Neural cell (in vitro differentiated cells): ENCODE data around the gene CPSF4L. TPM values are rescaled to one million over a fixed set of nuclear protein-coding genes. Genes with fewer than 3 reads are reported as not detected.

Experiments used
- H2AFZ ChIP-seq: fragments of 200-600, 300-800 bp; sonication (generic), shearing (Covaris generic); 2 replicates; pipeline ENCODE4 v1.6.0; 2014; ENCODE audit warnings: low read depth, mild to moderate bottlenecking, antibody characterized with exemption, low read length, moderate library complexity
- H3F3A ChIP-seq: fragments of 200-600 bp; shearing (Covaris generic); 2 replicates; pipeline ENCODE4 v1.6.1; 2016; ENCODE audit warnings: mild to moderate bottlenecking, moderate library complexity, mixed read lengths, antibody characterized with exemption, low read length; ENCODE audit not compliant: insufficient read depth, poor library complexity, severe bottlenecking
- H3K27ac ChIP-seq: fragments of 200-600, 300-800 bp; sonication (generic), shearing (Covaris generic); 2 replicates; pipeline ENCODE4 v1.5.1; 2014; ENCODE audit warnings: mild to moderate bottlenecking, low read length, moderate library complexity
- H3K27me3 ChIP-seq: fragments of 300-800, 200-600 bp; sonication (generic), shearing (Covaris generic); 2 replicates; pipeline ENCODE4 v1.6.0; 2014; ENCODE audit warnings: mild to moderate bottlenecking, low read depth, low read length, moderate library complexity; ENCODE audit not compliant: insufficient read depth
- H3K36me3 ChIP-seq: fragments of 300-800, 200-600 bp; sonication (generic), shearing (Covaris generic); 2 replicates; pipeline ENCODE4 v1.5.1; 2014; ENCODE audit warnings: mild to moderate bottlenecking, antibody characterized with exemption, low read length, moderate library complexity; ENCODE audit not compliant: insufficient read depth
- H3K4me2 ChIP-seq: fragments of 300-800, 200-600 bp; sonication (generic), shearing (Covaris generic); 2 replicates; pipeline ENCODE4 v1.6.0; 2014; ENCODE audit warnings: mild to moderate bottlenecking, low read length
- H3K4me3 ChIP-seq: fragments of 300-800, 200-600 bp; sonication (generic), shearing (Covaris generic); 2 replicates; pipeline ENCODE4 v1.5.1; 2014; ENCODE audit warnings: mild to moderate bottlenecking, low read length, moderate library complexity
- H3K79me2 ChIP-seq: fragments of 200-600 bp; shearing (Covaris generic); replicated peaks from 2 replicates; pipeline ENCODE4 v1.6.0; 2014; ENCODE audit warnings: mild to moderate bottlenecking, low read length, moderate library complexity; ENCODE audit not compliant: insufficient read depth
- H3K9ac ChIP-seq: fragments of 300-800, 200-600 bp; sonication (generic), shearing (Covaris generic); 2 replicates; pipeline ENCODE4 v1.6.1; 2016; ENCODE audit warnings: mild to moderate bottlenecking, low read length, mixed read lengths
- H3K9me2 ChIP-seq: fragments of 200-600 bp; shearing (Covaris generic); 2 replicates; pipeline ENCODE4 v1.6.1; 2016; ENCODE audit warnings: mild to moderate bottlenecking, low read length, mixed read lengths; ENCODE audit not compliant: insufficient read depth
- H3K9me3 ChIP-seq: fragments of 200-600, 300-800 bp; sonication (generic), shearing (Covaris generic); 2 replicates; pipeline ENCODE4 v1.6.1; 2016; ENCODE audit warnings: mild to moderate bottlenecking, mixed run types, low read length, moderate library complexity, mixed read lengths
- H4K20me1 ChIP-seq: fragments of 200-600 bp; shearing (Covaris generic); 2 replicates; pipeline ENCODE4 v1.6.1; 2016; ENCODE audit warnings: mild to moderate bottlenecking, mixed run types; ENCODE audit not compliant: insufficient read depth
- EP300 ChIP-seq: fragments of 450-650 bp; conservative IDR thresholded peaks from 2 replicates; pipeline ENCODE4 v1.6.1; 2014; ENCODE audit warnings: antibody characterized with exemption, mild to moderate bottlenecking, moderate library complexity; ENCODE audit not compliant: poor library complexity, severe bottlenecking
- EZH2 ChIP-seq: fragments of 200-600, 300-800 bp; shearing (Covaris generic), sonication (generic); IDR thresholded peaks from 2 replicates; pipeline ENCODE4 v1.6.1; 2014; ENCODE audit warnings: antibody characterized with exemption, low read length, borderline replicate concordance, mild to moderate bottlenecking; ENCODE audit not compliant: insufficient read depth, poor library complexity, severe bottlenecking
- MXI1 ChIP-seq: fragments of 450-650 bp; conservative IDR thresholded peaks from 2 replicates; pipeline ENCODE4 v1.6.1; 2014; ENCODE audit warnings: antibody characterized with exemption, mild to moderate bottlenecking; ENCODE audit not compliant: poor library complexity, severe bottlenecking
- POLR2AphosphoS5 ChIP-seq: IDR thresholded peaks from 2 replicates; pipeline ENCODE4 v1.6.1; 2012
- RAD21 ChIP-seq: fragments of 450-650 bp; conservative IDR thresholded peaks from 2 replicates; pipeline ENCODE4 v1.6.1; 2014; ENCODE audit warnings: antibody characterized with exemption, mild to moderate bottlenecking, moderate library complexity
- SMC3 ChIP-seq: fragments of 450-650 bp; conservative IDR thresholded peaks from 2 replicates; pipeline ENCODE4 v1.6.1; 2014; ENCODE audit warnings: antibody characterized with exemption, mild to moderate bottlenecking, moderate library complexity; ENCODE audit not compliant: poor library complexity
- TAF1 ChIP-seq: IDR thresholded peaks from 2 replicates; pipeline ENCODE4 v1.6.1; 2012; ENCODE audit warnings: low read depth
- polyA plus RNA-seq: library from polyadenylated mRNA; depleted of rRNA; stranded (reverse); fragments of >200 nt; gene quantifications from 2 replicates; pipeline ENCODE4 v1.2.3, GENCODE V29; 2014
- TF ChIP-seq, protein P1 (sequence below): fragments of 450-650 bp; IDR thresholded peaks from 2 replicates; pipeline ENCODE4 v1.5.1; 2014; ENCODE audit warnings: antibody characterized with exemption, mild to moderate bottlenecking, moderate library complexity; ENCODE audit not compliant: poor library complexity, severe bottlenecking
- TF ChIP-seq, protein P2 (sequence below): IDR thresholded peaks from 2 replicates; pipeline ENCODE4 v1.6.1; 2012; ENCODE audit warnings: borderline replicate concordance

CPSF4L gene
- polyA plus RNA-seq, 1 donor from 2014 or later, result not detected

DNA sequence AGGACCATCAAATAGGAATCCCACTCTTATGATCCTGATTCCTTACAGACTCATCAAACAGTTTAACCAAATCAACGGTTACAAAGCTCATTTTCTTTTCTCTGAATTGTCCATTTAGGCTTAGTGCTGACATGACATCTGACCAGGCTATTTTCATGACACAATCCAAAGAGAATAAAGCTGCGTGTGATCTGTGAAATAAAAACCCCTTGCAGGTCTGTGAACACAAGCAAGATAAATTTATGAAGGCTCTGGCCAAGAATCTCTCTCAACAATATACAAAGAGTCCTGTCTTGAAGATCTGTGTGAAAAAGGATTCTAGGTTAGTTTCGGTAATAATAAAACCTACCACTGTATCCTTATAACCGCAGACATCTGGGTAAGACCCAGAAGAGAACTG lies 46.8 kb downstream of the CPSF4L start (continued):
- TF ChIP-seq, protein P1, sequence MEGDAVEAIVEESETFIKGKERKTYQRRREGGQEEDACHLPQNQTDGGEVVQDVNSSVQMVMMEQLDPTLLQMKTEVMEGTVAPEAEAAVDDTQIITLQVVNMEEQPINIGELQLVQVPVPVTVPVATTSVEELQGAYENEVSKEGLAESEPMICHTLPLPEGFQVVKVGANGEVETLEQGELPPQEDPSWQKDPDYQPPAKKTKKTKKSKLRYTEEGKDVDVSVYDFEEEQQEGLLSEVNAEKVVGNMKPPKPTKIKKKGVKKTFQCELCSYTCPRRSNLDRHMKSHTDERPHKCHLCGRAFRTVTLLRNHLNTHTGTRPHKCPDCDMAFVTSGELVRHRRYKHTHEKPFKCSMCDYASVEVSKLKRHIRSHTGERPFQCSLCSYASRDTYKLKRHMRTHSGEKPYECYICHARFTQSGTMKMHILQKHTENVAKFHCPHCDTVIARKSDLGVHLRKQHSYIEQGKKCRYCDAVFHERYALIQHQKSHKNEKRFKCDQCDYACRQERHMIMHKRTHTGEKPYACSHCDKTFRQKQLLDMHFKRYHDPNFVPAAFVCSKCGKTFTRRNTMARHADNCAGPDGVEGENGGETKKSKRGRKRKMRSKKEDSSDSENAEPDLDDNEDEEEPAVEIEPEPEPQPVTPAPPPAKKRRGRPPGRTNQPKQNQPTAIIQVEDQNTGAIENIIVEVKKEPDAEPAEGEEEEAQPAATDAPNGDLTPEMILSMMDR, result no peak
- no peak for TF ChIP-seq EP300

DNA sequence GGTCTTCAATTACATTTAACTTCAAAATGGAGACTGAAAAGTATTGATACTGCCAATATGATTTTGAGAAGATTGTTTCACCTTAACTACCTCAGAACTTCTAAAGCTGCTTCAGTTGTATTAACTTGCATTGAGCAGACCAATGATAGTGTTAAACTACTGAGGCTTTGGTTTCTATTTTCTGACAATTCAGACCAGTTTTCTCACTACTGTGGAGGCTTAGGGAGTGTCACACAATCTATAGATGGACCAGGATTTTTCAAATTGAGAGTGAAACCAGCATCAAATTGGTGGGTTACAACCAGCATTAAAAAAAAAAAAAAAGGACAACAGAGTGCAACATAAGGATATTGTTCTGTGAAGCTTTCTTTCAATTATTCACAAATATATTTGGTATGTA lies 47.7 kb downstream of the CPSF4L start:
- no peaks in the 10 kb centered on the region for H3K9me2 ChIP-seq
- no peak overlapping the region for H2AFZ ChIP-seq
- H3K27me3 ChIP-seq, result no peaks in the 10 kb centered on the region
- no peaks in the 10 kb centered on the region for H3K79me2 ChIP-seq
- no peaks in the 10 kb centered on the region for H3F3A ChIP-seq
- H4K20me1 ChIP-seq, result no peaks in the 10 kb centered on the region
- H3K4me3 ChIP-seq, result no peak overlapping the region
- no peak overlapping the region for H3K4me2 ChIP-seq
- TF ChIP-seq RAD21 (no peak), MXI1 (no peak), TAF1 (no peak), EZH2 (no peak), POLR2AphosphoS5 (no peak), EP300 (no peak), SMC3 (no peak)
- TF ChIP-seq, protein P2, sequence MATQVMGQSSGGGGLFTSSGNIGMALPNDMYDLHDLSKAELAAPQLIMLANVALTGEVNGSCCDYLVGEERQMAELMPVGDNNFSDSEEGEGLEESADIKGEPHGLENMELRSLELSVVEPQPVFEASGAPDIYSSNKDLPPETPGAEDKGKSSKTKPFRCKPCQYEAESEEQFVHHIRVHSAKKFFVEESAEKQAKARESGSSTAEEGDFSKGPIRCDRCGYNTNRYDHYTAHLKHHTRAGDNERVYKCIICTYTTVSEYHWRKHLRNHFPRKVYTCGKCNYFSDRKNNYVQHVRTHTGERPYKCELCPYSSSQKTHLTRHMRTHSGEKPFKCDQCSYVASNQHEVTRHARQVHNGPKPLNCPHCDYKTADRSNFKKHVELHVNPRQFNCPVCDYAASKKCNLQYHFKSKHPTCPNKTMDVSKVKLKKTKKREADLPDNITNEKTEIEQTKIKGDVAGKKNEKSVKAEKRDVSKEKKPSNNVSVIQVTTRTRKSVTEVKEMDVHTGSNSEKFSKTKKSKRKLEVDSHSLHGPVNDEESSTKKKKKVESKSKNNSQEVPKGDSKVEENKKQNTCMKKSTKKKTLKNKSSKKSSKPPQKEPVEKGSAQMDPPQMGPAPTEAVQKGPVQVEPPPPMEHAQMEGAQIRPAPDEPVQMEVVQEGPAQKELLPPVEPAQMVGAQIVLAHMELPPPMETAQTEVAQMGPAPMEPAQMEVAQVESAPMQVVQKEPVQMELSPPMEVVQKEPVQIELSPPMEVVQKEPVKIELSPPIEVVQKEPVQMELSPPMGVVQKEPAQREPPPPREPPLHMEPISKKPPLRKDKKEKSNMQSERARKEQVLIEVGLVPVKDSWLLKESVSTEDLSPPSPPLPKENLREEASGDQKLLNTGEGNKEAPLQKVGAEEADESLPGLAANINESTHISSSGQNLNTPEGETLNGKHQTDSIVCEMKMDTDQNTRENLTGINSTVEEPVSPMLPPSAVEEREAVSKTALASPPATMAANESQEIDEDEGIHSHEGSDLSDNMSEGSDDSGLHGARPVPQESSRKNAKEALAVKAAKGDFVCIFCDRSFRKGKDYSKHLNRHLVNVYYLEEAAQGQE, result no peak
- TF ChIP-seq, protein P1, result no peak
- H3K27ac ChIP-seq, result no peak overlapping the region
- no peaks in the 10 kb centered on the region for H3K9me3 ChIP-seq
- no peak overlapping the region for H3K9ac ChIP-seq
- H3K36me3 ChIP-seq, result no peaks in the 10 kb centered on the region

DNA sequence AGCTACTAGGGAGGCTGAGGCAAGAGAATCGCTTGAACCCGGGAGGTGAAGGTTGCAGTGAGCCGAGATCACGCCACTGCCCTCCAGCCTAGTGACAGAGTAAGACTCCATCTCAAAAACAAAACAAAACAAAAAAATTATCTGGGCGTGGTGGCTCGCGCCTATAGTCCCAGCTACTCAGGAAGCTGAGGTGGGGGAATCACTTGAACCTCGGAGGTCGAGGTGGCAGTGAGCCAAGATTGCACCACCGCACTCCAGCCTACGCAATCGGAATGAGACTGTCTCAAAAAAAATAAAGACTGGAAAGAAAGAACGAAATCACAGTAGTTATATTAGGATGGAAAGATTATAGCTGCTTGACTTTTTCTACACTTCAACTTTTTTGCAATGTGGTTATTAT lies 49.9 kb downstream of the CPSF4L start:
- Histone ChIP-seq H3K9ac (no peak overlapping the region), H2AFZ (no peak overlapping the region), H3K4me3 (no peak overlapping the region), H3K36me3 (no peaks in the 10 kb centered on the region), H3K9me2 (no peaks in the 10 kb centered on the region), H3K79me2 (no peaks in the 10 kb centered on the region), H4K20me1 (no peaks in the 10 kb centered on the region), H3K27ac (no peak overlapping the region), H3K27me3 (no peaks in the 10 kb centered on the region), H3K4me2 (no peak overlapping the region), H3K9me3 (no peaks in the 10 kb centered on the region), H3F3A (no peaks in the 10 kb centered on the region)
- TF ChIP-seq RAD21 (no peak), EP300 (no peak), SMC3 (no peak), EZH2 (no peak), MXI1 (no peak), TAF1 (no peak), POLR2AphosphoS5 (no peak)
- TF ChIP-seq, protein P2, result no peak
- TF ChIP-seq, protein P1, result no peak
